ENCODE results near the gene COL21A1.
"Not testable (repeated sequence)": the region's sequence is repeated elsewhere in the genome, so short reads cannot be mapped to it uniquely, and the experiment has no call there.

Gene COL21A1

DNA sequence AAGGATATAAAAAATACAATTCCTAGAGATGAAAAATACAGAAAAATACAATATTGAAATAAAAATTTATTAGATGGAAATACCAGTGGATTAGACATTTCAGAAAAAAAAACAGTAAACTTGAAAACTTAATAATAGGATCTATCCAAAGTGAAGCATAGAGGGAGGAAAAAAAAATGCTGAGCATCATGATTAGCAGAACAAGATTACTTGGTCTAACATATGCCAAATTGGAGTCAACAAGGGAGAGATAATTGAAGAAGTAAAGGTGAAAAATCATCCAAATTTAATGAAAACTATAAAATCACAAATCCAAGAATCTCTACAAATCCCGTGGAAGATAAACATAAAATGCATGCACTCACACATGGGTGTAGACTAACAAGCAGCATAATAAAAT lies 205.8 kb downstream of the COL21A1 start:
- DNase-seq: no peak

DNA sequence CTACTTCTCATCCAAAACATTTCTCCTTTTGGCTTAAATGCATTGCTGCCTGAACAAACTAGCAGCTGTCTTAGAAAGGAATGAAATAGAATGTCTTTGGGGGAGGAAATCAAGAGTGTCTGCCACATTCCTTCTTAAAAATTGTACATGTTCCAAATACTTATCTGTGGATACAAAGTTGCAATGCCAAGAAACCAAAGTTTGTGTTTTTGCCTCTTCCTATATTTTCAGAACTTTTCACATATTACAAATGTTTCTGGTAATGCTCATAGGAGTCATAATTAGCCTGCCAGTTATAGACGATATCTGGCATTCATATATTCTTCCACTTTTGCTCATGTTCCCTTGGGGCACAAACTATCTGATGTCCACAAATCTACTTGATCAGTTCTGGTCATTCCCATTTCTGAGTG lies 206.5 kb downstream of the COL21A1 start:
- DNase-seq: no peak

DNA sequence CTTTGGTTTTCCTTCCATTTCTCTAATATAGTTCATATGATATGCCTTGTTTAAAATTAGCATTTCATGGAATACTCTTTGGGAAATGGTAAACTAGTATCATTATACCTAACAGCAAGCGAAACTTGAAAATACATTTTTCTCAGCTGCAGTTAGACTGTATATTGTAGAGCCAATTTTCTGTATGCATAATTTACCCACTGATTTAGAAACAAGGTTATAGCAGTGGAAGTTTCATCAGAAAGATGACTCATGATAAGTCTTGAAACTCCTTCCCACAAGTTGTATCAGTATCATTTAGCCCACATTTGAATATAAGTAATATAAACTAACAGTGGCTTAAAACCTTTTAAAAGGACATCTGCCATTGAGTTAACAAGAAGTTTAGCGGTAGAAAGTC lies 207.2 kb downstream of the COL21A1 start:
- no peak for DNase-seq

DNA sequence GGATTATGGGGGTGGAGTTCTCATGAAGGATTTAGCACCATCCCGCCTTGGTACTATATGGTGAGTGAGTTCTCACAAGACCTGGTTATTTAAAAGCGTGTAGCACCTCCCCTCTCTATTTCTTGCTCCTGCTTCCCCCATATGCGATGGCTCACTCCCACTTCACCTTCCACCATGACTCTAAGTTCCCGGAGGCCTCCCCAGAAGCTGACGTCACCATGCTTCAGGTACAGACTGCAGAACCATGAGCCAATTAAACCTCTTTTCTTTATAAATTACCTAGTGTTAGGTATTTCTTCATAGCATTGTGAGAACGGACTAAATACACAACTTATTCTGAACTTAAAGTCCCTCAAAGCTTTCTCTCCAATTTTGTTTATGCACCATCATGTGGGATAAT lies 208.6 kb downstream of the COL21A1 start:
- DNase-seq: no peak

DNA sequence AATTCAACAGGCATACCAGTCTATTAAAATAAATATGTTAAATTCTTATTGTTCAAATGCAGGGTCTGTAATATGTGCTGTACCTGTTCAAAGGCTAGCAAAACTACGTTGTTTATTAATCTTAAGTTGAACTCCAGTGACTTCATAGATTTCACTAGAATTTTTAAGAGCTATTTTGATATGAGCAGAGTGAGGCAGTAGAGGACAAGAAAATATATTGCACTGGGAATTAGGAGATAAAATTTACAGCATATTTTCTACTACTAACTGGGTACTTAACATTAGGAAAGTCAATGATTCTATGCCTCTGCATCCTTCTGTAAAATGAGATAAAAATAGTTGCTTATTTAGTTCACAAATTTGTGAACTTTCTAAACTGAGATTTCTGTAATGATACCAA lies 209.8 kb downstream of the COL21A1 start:
- no peak for DNase-seq

DNA sequence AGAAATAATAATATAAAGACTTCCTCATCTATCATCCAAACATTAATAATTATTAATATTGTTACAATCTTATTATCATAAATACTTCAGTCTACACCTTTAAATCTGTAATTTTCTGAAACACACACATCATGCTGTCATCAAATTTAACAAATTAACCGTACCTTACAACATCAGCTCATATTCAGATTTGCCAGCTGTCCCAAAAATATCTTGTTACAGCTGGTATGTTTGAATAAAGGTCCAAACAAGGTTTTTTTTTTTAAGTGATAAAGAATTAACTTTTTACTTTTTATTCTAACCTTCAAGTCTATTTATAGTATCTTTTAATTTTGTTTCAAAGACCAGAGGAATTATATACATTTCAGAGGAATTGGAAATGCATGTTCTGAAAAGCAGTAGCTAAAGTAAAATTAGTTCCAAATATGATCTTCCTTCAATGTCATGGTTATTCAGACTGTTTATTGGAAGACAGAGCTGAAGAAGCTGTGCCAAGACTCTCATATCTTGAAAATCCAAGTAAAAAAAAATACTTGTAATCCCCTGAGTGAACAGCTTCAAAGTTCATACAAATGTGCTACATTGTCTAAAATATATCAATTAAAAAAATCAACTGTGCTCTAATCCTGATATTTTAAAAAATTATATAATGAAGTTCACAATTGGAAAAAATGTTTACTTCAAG lies 210.3 kb downstream of the COL21A1 start:
- DNase-seq: no peak

DNA sequence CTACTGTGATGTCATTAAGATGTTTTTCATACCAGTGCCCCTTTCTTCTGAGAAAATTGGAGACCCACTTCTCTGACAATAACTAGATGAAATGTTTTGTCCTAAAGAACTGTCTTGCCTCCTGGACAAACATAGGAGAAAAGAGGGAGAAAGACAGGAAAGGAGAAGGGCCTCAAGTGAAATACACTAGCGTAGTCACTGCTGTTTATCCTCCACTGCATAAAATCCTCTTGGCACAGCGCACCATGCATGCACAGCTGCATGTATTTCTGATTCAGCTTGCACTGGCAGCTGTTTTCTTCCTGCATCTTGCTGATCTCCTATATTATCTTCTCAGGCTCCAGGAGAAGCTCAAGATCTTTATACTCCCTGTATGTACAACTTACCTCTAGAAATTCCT lies 214.0 kb downstream of the COL21A1 start:
- no peak for DNase-seq

DNA sequence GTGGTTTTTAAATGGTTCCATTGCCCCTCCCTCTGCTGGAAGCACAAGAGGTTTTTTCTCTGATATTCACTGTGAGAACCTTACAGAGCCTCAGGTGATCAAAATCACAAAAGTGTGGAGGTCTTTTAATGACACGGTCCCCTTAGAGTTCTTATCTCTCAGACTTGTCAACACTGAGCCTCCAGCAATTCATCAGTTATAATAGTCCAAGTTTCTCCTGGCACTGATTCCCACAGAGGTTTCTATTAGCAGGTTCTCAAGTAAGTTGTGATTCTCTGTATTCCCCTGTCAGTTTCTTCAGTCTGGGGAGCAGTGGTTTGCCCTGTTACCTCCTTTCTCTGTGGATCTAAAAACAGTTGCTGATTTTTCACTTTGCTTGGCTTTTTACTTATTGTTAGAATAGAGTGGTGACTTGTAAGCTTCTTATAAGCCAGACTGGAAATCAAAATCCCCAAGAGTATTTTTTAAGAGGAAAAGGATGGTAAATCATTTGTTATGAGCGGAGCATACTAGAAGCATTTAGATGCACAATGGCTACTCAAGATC lies 214.6 kb downstream of the COL21A1 start:
- no peak for DNase-seq

DNA sequence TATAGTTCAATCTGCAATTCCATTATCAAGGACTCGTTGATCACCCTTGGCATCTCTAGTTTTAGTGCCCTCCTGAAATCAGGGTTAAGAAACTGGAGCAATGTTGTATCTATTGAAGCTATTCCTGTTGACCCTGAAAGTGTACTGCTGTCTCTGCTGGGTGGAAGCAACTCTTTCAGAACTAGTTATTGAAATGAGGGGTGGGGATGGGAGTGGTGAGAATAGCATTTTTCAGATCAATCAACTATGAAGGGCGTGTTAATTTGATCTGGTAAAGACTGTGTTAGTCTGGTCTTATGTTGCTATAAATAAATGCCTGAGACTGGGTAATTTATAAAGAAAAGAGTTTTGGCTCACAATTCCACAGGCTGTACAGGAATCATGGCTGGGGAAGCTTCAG lies 219.5 kb downstream of the COL21A1 start:
- DNase-seq: no peak

DNA sequence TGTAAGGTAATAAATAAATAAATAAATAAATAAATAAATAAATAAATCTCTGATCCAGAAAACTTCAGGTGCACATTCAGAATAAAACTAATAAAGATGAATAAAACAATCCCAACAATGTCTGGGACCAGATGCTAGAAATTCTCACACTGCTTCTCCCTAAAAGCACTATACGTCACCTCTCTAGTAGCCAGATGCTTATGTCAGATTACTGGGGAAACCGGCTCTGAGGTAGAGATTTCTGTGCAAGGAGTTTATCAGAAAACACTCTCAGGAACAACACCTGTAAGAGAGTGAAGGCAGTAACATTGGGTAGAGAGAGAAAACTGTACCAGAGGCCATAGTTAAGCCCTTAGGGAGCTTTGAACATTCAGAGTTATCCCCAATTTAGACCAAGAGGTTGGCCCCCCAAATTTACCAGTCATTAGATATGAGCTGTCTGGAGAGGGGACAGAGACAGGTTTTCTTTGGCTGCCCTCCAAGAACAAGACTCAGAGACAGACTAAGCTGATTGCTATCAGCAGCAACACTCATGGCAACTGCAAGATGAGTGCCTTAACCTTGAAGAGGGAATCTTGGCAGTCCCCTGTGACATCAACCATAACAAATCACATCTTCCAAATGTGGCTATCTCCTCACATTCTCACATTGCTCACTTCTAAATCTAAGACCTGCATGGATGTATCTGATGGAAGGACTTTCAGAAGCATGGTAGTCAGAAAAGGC lies 220.8 kb downstream of the COL21A1 start:
- no peak for DNase-seq

DNA sequence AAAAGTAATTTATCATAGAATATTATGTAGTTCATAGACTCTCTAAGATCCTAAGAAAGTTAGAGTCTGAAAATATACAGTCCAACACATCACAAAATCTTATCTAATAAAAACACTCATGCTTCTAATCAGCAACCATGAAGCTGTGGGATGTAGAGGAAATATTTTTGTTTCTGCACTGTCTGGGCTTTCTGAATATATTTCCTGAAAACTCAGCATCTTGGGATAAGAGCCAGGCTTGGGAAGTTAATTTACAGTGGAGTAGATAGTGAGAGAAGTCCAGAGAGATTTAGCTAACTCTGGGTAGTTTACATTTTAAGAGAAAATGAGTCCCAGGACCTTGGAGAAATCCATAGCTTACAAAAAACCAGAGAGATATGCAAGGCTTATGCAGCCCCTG lies 221.6 kb downstream of the COL21A1 start:
- no peak for DNase-seq

DNA sequence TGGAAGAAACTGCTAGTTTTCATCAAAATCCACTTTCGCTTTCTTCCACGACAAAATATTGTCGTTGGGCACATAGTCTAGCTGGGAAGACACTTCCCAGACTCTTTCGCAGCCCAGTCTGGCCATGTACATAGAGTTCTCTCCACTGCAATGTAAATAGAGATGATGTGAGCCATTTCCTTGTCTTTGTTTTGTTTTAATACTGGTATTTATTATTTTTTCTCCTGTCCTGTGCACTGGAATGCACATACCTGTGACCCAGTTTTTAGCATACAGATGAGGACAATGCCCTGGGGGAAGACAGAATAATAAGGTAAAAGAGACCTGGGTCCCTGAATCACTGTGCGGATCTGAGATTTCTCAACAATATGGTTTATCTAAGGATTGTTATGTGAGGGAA lies 222.4 kb downstream of the COL21A1 start:
- no peak for DNase-seq

DNA sequence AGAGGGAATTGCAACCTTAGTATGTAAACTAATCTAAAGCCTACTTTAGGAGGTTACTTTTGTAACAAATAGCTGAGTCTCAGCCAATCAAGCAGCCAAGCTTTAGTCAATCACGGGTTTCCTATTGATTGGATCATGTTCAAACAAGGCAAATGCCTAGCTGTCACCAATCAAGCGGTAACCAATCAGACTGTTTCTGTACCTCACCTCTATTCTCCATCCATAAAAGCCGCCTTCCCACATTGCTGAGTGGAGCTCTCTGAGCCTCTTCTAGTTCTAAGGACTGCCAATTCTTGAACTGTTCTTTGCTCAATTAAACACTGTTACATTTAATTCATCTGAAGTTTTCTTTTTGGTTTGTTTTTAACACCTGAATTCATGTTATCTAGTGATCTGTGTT lies 223.6 kb downstream of the COL21A1 start:
- DNase-seq: no peak

DNA sequence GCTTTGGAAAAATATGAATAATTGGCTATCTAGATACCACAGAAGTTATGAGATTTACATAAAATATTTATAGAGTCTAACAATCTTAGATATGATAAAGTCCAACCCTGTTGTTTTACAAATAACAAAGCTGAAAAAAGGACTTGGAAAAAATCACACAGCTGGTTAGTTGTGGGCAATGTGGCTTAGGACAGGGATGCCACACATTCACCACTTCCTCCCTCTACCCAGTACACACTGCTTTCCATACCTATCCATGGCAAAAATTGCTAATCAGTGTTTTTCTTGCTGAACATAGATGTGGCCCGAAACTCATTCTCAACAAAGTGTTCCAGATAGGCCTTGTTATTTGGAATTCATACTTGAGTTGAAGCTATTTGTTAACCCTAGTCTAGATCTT lies 224.7 kb downstream of the COL21A1 start:
- DNase-seq: no peak

DNA sequence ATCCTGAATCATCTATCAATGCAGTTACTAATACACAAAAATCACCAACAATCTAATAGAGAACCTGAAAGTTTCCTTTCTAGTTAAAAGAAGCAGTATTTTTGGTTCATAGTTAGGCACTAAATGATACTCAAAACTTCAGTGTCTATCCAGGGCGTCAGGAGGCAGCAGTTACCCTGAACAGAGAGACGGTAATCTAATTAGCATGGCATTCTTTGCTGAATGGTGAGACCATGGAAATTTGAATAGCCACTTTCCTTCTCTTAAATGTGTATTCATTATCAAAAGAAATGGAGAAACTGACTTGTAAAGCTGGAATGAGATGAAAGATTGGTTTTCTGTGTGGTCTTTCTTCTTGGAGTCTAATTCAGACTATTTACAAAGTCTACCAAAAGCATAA lies 225.4 kb downstream of the COL21A1 start:
- DNase-seq: no peak

DNA sequence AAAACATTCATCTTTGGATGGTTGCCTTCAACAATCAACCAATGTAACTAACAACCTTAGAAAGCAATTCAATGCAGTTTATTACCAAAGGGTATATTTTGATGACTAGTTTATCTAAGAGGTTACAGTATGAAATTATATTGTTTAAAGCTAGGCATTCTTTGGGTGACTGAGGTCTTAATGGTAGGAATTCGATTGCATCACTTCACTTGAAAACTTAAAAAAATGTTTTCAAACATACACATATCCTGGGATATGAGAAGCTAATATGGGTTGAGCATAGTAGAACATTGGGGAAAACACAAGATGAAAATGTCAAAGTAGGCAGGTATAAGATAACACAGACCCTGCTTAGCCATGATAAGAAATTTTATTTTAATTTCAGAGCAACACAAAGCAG lies 227.4 kb downstream of the COL21A1 start:
- DNase-seq: no peak

DNA sequence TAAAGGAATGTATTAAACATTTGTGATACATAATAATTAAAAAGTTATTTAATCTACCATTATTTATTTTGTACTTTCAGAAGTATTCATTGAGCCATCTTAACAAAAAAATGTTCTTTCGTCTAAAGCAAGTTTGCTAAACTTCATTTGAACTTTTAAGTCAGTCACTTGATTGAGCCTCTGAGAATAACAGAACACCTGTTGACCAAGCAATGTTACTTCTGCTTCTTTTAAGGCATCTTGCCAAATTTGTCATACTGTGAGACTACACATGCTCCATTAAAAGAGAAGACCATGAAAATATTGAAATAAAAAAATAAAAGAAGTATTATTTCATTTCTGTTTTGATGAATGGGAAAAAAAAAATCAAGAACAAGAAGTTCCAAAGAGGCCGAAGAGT lies 230.2 kb downstream of the COL21A1 start:
- DNase-seq: no peak

DNA sequence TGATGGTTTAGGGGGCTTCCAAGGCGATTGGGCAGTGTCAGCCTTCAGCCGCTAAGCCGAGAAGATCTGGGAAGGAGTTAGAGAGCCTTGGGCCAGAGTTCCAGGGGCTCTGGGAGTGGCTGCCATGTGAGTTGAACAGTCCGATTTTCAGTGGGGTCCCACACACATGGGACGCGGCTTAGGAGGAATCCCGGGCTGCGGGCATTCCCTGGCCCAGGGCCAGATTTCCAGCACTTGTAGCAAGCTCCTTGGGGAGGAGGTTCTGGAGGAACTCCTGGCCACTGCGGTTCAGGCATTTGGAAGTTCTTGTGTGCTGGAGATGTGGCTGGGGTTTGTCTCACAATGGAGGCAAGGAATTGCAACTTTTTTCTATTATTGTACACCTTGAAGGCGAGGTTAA lies 233.3 kb downstream of the COL21A1 start:
- not testable (repeated sequence) for DNase-seq

DNA sequence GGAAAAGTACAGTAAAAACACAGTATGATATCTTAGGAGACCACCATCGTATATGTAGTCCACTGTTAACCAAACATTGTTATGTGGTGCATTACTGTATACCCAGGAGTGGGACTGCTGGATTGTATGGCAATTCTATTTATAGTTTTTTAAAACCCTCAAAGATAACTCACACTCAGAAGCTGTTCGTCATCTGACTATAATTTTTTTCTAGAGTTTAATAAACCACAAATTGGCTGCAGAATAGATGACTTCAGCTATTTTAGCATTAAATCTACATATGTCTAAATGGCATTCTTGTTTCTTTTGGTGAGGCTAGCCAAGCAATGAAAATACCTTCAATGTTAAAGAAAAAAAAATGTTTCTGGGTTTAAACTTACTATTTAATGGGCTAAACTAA lies 237.7 kb downstream of the COL21A1 start:
- no peak for DNase-seq

All from NCI-H2081 treated with DMSO at 0.1 percent for 48 hours (cell line).